SJCRH30 (cell line): ENCODE measurements around the gene FNIP2. TPM values are rescaled to one million over a fixed set of nuclear protein-coding genes. Genes with fewer than 3 reads are reported as not detected.

Experiments used
- DNase-seq, 2 experiments: peaks; one replicate each; pipeline ENCODE4 v3.0.0-alpha.2; 2015 to 2020
- H3K27ac ChIP-seq: fragments of 250-450 bp; sonication (Bioruptor Pico); 2 replicates; pipeline ENCODE4 v1.5.1; 2020; ENCODE audit warnings: mild to moderate bottlenecking, moderate library complexity
- H3K27me3 ChIP-seq: fragments of 250-450 bp; sonication (Bioruptor Pico); 2 replicates; pipeline ENCODE4 v1.5.1; 2020; ENCODE audit warnings: mild to moderate bottlenecking, moderate library complexity
- H3K36me3 ChIP-seq: fragments of 250-450 bp; sonication (Bioruptor Pico); 2 replicates; pipeline ENCODE4 v1.5.1; 2020; ENCODE audit warnings: mild to moderate bottlenecking, moderate library complexity
- H3K4me1 ChIP-seq: fragments of 250-450 bp; sonication (Bioruptor Pico); 2 replicates; pipeline ENCODE4 v1.5.1; 2020; ENCODE audit warnings: mild to moderate bottlenecking, moderate library complexity
- H3K4me3 ChIP-seq: fragments of 250-450 bp; sonication (Bioruptor Pico); 2 replicates; pipeline ENCODE4 v1.5.1; 2020; ENCODE audit warnings: mild to moderate bottlenecking, moderate library complexity
- H3K9me3 ChIP-seq: fragments of 250-450 bp; sonication (Bioruptor Pico); replicated peaks from 2 replicates; pipeline ENCODE4 v1.5.1; 2020; ENCODE audit warnings: mild to moderate bottlenecking, moderate library complexity
- total RNA-seq: library from RNA; depleted of rRNA; stranded (reverse); fragments of >200 nt; shearing (Covaris generic); gene quantifications from 2 replicates; pipeline ENCODE4 v1.2.3, GENCODE V29; 2014

Gene FNIP2
- total RNA-seq, 1 experiment from 2014 or later: 18.4 TPM

- no peaks in the 10 kb centered on the region for H3K9me3 ChIP-seq
Measured at GRCh38 chr4:158845311-158846041, 76.7 kb downstream of the FNIP2 start.

GRCh38 chr4:158847535-158847934 is 78.7 kb downstream of the FNIP2 start:
- Histone ChIP-seq H3K27me3 (no peaks in the 10 kb centered on the region), H3K9me3 (no peaks in the 10 kb centered on the region), H3K27ac (no peak overlapping the region)

More at GRCh38 chr4:158845311-158846041, 76.7 kb downstream of the FNIP2 start:
- no peaks in the 10 kb centered on the region for H3K36me3 ChIP-seq
- no peak overlapping the region for H3K4me3 ChIP-seq
- no peaks in the 10 kb centered on the region for H3K4me1 ChIP-seq
- no peak for DNase-seq
- no peak overlapping the region for H3K27ac ChIP-seq
- H3K27me3 ChIP-seq: no peaks in the 10 kb centered on the region

GRCh38 chr4:158849681-158850080 is 80.9 kb downstream of the FNIP2 start:
- H3K27me3 ChIP-seq: no peaks in the 10 kb centered on the region
- no peak overlapping the region for H3K4me3 ChIP-seq
- no peaks in the 10 kb centered on the region for H3K36me3 ChIP-seq
- no peak overlapping the region for H3K27ac ChIP-seq
- DNase-seq: no peak
- no peaks in the 10 kb centered on the region for H3K4me1 ChIP-seq
- no peaks in the 10 kb centered on the region for H3K9me3 ChIP-seq

More at GRCh38 chr4:158847535-158847934, 78.7 kb downstream of the FNIP2 start:
- no peak overlapping the region for H3K4me3 ChIP-seq
- DNase-seq: no peak
- H3K4me1 ChIP-seq: no peaks in the 10 kb centered on the region
- no peaks in the 10 kb centered on the region for H3K36me3 ChIP-seq

- no peak overlapping the region for H3K27ac ChIP-seq
- DNase-seq: no peak
- no peak overlapping the region for H3K4me3 ChIP-seq
- H3K27me3 ChIP-seq: no peaks in the 10 kb centered on the region
- no peaks in the 10 kb centered on the region for H3K4me1 ChIP-seq
- no peaks in the 10 kb centered on the region for H3K9me3 ChIP-seq
- no peaks in the 10 kb centered on the region for H3K36me3 ChIP-seq
Measured at GRCh38 chr4:158850371-158850770, 81.5 kb downstream of the FNIP2 start.

- Histone ChIP-seq H3K4me1 (no peaks in the 10 kb centered on the region), H3K36me3 (no peaks in the 10 kb centered on the region), H3K9me3 (no peaks in the 10 kb centered on the region), H3K27ac (no peak overlapping the region), H3K4me3 (no peak overlapping the region), H3K27me3 (no peaks in the 10 kb centered on the region)
- DNase-seq: peak in 1 of 2 experiments; percentile 30
Measured at GRCh38 chr4:158850800-158851644, 82.2 kb downstream of the FNIP2 start.

GRCh38 chr4:158854236-158854635 is 85.4 kb downstream of the FNIP2 start:
- DNase-seq: no peak
- no peaks in the 10 kb centered on the region for H3K4me1 ChIP-seq
- no peaks in the 10 kb centered on the region for H3K9me3 ChIP-seq
- H3K27ac ChIP-seq: no peak overlapping the region
- H3K4me3 ChIP-seq: no peak overlapping the region
- H3K36me3 ChIP-seq: no peaks in the 10 kb centered on the region
- no peaks in the 10 kb centered on the region for H3K27me3 ChIP-seq

GRCh38 chr4:158856852-158857251 is 88.0 kb downstream of the FNIP2 start:
- DNase-seq: peak in 1 of 2 experiments; percentile 29
- Histone ChIP-seq H3K27ac (no peak overlapping the region), H3K4me3 (no peak overlapping the region), H3K4me1 (no peaks in the 10 kb centered on the region), H3K36me3 (no peaks in the 10 kb centered on the region), H3K9me3 (no peaks in the 10 kb centered on the region), H3K27me3 (no peaks in the 10 kb centered on the region)

GRCh38 chr4:158857951-158858350 is 89.1 kb downstream of the FNIP2 start:
- no peaks in the 10 kb centered on the region for H3K4me1 ChIP-seq
- no peaks in the 10 kb centered on the region for H3K36me3 ChIP-seq
- H3K4me3 ChIP-seq: no peak overlapping the region
- H3K27ac ChIP-seq: no peak overlapping the region
- no peaks in the 10 kb centered on the region for H3K9me3 ChIP-seq
- H3K27me3 ChIP-seq: no peaks in the 10 kb centered on the region
- DNase-seq: no peak

GRCh38 chr4:158858410-158859199 is 89.8 kb downstream of the FNIP2 start:
- DNase-seq: no peak

GRCh38 chr4:158859661-158860060 is 90.8 kb downstream of the FNIP2 start:
- no peaks in the 10 kb centered on the region for H3K27me3 ChIP-seq
- no peaks in the 10 kb centered on the region for H3K36me3 ChIP-seq
- H3K4me1 ChIP-seq: no peaks in the 10 kb centered on the region
- H3K4me3 ChIP-seq: no peak overlapping the region
- no peak for DNase-seq
- H3K9me3 ChIP-seq: no peaks in the 10 kb centered on the region
- H3K27ac ChIP-seq: no peak overlapping the region

More at GRCh38 chr4:158858410-158859199, 89.8 kb downstream of the FNIP2 start:
- Histone ChIP-seq H3K4me1 (no peaks in the 10 kb centered on the region), H3K4me3 (no peak overlapping the region), H3K36me3 (no peaks in the 10 kb centered on the region), H3K27ac (no peak overlapping the region), H3K9me3 (no peaks in the 10 kb centered on the region), H3K27me3 (no peaks in the 10 kb centered on the region)

- H3K9me3 ChIP-seq: no peaks in the 10 kb centered on the region
- DNase-seq: no peak
- no peaks in the 10 kb centered on the region for H3K27me3 ChIP-seq
Measured at GRCh38 chr4:158860856-158861255, 92.0 kb downstream of the FNIP2 start.

GRCh38 chr4:158861281-158861680 is 92.5 kb downstream of the FNIP2 start:
- no peaks in the 10 kb centered on the region for H3K27me3 ChIP-seq
- no peak overlapping the region for H3K27ac ChIP-seq
- H3K36me3 ChIP-seq: no peaks in the 10 kb centered on the region
- DNase-seq: no peak
- no peak overlapping the region for H3K4me3 ChIP-seq
- no peaks in the 10 kb centered on the region for H3K9me3 ChIP-seq
- H3K4me1 ChIP-seq: no peaks in the 10 kb centered on the region

More at GRCh38 chr4:158860856-158861255, 92.0 kb downstream of the FNIP2 start:
- H3K27ac ChIP-seq: no peak overlapping the region
- no peaks in the 10 kb centered on the region for H3K4me1 ChIP-seq
- H3K4me3 ChIP-seq: no peak overlapping the region
- no peaks in the 10 kb centered on the region for H3K36me3 ChIP-seq

GRCh38 chr4:158861766-158862165 is 92.9 kb downstream of the FNIP2 start:
- no peak for DNase-seq
- Histone ChIP-seq H3K27ac (no peak overlapping the region), H3K36me3 (no peaks in the 10 kb centered on the region), H3K9me3 (no peaks in the 10 kb centered on the region), H3K4me3 (no peak overlapping the region), H3K4me1 (no peaks in the 10 kb centered on the region), H3K27me3 (no peaks in the 10 kb centered on the region)

- Histone ChIP-seq H3K4me3 (no peak overlapping the region), H3K4me1 (no peaks in the 10 kb centered on the region), H3K27me3 (no peaks in the 10 kb centered on the region), H3K27ac (no peak overlapping the region), H3K36me3 (no peaks in the 10 kb centered on the region), H3K9me3 (no peaks in the 10 kb centered on the region)
- no peak for DNase-seq
Measured at GRCh38 chr4:158863296-158863695, 94.5 kb downstream of the FNIP2 start.
